DMS79 treated with DMSO at 0.1 percent for 48 hours (cell line): ENCODE data around the gene PRR20B.
A peak's percentile ranks its signal among the peaks of the same experiment; 100 is the strongest.
"Not testable (repeated sequence)": the region's sequence is repeated elsewhere in the genome, so short reads cannot be mapped to it uniquely, and the experiment has no call there.

ENCODE experiments used
- DNase-seq: peaks from one replicate; lab custom pipeline; 2025; lab: John Stamatoyannopoulos, UW

PRR20B gene

DNA sequence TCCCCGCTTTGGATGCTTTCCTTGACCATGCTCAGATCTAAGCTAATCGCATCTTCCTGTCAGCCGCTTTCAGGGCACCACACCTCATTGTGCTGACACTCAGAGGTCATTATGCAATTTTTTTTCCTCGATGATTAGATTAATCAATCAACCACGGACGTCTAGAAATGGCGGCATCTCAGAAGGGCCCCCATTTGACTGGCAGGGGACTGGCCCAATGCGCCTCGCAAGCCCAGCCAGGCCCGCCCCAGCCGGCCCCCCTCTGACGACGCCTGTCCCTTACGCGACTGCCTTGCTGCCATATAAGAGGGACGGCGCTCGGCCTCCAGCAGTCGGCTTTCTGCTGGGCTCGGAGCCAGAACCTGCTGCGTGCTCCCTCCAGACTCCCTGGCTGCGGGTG lies at the start of gene PRR20B:
TSS of gene PRR20B (plus strand) at position 301 of the 400 bp plus-strand sequence. CDS start 387 bp downstream, outside the sequence.
- DNase-seq: not testable (repeated sequence)

DNA sequence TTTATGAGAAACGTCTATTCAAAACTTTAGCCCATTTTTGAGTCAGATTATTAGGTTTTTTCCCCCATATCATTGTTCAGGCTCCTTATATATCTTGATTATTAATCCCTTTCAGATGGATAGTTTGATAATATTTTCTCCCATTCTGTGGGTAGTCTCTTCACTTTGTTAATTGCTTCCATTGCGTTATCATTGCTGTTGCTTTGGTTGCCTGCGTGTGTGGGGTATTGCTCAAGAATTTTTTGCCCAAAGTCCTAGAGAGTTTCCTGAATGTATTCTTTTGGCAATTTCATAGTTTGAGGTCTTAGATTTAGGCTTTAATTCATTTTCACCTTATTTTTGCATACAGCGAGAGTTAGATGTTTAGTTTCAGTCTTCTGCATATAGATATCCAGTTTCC lies 32.3 kb upstream of the PRR20B start:
- no peak for DNase-seq

DNA sequence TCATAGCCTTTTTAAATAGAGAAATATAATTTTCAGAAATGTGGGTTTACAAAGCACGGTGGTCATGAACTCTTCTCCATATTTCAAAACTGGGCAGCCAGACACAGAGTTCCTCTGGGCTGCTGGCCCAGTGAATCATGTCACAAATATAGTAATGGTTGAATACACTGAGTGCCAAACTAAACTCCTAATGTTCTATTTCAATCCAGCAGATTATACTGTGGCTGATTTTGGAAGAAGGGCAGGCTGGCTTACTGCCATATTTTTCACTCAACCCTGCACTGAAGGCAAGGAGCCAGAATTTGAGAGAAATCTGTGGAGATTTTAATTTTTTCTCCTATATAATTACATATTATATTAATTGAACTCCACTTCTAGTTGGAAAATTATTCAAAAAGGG lies 23.6 kb upstream of the PRR20B start:
- DNase-seq: peak; percentile 71

DNA sequence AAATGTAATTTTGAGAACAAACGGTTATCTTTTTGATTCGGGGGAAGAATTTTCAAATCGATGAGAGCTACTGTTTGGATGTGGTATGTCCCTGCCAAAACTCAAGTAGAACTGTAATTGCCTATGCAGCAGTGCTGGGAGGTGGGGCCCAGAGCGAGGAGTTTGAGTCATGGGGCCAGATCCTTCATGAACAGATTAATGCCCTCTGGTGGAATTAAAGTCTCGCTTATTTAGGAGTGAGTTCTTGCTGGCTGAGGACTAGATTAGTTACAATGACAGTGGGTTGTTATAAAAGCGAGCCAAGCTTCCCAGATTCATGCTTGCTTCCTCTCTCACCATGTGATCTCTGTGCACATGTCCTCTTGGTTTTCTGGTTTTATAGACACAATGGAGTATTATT lies 18.4 kb upstream of the PRR20B start:
- no peak for DNase-seq

DNA sequence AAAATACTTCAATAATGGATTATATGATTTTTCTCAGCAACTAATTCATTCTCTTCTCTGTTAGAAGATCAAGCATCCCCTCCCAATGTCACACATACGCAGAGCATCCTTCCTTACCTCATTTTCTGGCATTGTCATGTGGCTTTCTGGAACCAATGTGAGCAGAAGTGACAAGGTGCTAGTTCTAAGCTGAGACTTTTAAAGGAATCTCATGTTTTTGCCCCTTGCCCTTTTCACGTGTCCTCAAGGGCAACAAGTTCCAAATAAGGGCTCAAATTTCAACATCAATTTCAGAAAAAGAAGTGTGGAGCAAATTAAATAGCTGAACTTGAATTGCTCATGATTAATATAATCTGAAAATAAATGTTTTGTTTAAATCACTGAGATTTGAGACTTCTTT lies 11.2 kb upstream of the PRR20B start:
- no peak for DNase-seq

DNA sequence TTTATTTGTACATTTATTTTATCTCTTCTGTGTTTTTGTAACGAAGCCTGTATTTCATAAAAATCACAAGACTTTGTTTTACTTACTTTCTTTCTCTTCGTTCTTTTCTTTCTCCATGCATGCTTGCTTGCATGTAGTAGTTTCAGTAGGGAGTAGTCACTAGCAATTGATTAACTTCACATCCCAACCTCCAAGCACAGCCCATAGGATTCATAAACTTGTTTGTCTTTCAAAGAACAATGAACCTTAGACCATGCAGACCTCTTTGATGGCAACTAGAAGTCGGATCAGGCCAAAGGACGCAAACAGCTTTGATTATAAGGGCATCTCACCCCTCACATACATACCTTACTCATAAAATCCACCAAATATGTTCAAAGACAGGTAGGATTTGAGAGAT lies 9.7 kb upstream of the PRR20B start:
- DNase-seq: no peak

DNA sequence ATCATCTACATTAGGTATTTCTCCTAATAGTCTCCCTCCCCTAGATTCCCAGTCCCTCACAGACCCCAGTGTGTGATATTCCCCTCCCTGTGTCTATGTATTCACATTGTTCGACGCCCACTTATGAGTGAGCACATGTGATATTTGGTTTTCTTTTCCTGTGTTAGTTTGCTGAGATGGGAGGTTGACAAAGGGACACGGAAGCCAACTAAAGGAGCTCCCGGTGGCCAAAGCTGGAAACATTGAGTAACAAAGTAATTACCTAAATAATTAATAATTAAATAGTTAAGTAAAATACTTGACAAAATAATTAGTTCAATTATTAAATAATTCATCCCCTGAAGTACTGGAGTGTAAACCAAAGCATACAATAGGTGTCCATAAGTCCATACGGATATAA lies 8.3 kb upstream of the PRR20B start:
- DNase-seq: no peak

DNA sequence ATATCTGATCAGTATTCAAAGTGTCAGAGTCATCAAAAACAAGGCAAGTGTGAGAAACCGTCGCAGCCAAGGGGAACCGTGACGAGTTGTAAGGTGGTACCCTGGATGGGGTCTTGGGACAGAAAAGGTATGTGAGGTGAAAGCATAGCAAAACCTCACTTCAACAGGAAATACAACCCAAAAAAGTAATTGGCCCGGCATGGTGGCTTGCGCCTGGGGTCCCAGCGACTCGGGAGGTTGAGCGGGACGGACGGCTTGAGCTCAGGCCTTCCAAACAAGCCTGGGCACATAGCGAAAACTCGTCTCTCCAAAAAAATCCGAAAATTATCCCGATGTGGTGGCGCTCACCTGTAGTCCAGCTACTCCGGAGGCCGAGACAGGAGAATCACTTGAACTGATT lies 7.5 kb upstream of the PRR20B start:
- not testable (repeated sequence) for DNase-seq

DNA sequence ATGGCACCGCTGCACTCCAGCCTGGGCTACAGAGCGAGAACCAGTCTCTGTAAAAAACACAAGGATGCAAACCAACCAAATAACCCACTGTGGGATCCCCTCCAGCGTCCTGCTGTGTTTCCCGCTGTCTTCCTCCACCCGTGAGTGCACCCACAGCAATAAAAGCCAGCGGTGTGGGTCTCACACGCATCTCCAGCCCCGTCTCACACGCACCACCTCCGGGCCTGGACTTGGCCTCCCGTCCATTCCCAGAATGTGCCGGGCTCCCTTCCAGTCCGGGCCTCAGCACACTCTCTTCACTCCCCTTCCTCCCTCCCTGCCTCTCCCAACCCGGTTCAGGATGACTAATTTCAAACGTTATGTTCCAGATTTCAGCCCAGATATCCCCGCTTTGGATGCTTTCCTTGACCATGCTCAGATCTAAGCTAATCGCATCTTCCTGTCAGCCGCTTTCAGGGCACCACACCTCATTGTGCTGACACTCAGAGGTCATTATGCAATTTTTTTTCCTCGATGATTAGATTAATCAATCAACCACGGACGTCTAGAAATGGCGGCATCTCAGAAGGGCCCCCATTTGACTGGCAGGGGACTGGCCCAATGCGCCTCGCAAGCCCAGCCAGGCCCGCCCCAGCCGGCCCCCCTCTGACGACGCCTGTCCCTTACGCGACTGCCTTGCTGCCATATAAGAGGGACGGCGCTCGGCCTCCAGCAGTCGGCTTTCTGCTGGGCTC lies 6.9 kb upstream of the PRR20B start, which contains the start of gene PRR20A:
TSS of gene PRR20A (plus strand) at position 684 of the 734 bp plus-strand sequence. CDS start 387 bp downstream, outside the sequence.
- DNase-seq: not testable (repeated sequence)

DNA sequence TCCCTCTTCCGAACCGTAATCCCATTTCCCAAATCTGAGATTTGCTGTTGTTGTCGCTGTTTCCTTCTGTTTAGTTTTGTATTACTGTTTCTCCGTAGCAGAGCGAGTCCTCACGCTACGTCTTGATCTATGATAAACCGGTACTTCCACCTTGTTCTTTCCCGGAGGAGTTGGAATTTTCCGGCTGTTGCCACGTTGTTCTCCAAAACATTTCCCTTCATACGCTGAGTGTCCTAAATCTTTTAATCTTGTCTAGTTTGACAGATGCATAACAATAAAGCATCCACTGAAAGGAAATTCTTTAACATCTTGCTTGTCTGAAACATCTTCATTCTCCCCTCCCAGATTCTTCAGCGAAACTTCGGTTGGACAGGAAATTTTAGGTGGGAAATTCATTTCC lies 818 bp downstream of the PRR20B start:
- DNase-seq: not testable (repeated sequence)

DNA sequence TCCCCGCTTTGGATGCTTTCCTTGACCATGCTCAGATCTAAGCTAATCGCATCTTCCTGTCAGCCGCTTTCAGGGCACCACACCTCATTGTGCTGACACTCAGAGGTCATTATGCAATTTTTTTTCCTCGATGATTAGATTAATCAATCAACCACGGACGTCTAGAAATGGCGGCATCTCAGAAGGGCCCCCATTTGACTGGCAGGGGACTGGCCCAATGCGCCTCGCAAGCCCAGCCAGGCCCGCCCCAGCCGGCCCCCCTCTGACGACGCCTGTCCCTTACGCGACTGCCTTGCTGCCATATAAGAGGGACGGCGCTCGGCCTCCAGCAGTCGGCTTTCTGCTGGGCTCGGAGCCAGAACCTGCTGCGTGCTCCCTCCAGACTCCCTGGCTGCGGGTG lies 6.5 kb downstream of the PRR20B start, which contains the start of gene PRR20C:
TSS of gene PRR20C (plus strand) at position 301 of the 400 bp plus-strand sequence. CDS start 387 bp downstream, outside the sequence.
- DNase-seq: not testable (repeated sequence)

DNA sequence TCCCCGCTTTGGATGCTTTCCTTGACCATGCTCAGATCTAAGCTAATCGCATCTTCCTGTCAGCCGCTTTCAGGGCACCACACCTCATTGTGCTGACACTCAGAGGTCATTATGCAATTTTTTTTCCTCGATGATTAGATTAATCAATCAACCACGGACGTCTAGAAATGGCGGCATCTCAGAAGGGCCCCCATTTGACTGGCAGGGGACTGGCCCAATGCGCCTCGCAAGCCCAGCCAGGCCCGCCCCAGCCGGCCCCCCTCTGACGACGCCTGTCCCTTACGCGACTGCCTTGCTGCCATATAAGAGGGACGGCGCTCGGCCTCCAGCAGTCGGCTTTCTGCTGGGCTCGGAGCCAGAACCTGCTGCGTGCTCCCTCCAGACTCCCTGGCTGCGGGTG lies 13.0 kb downstream of the PRR20B start, which contains the start of gene PRR20D:
TSS of gene PRR20D (plus strand) at position 301 of the 400 bp plus-strand sequence. CDS start 387 bp downstream, outside the sequence.
- DNase-seq: not testable (repeated sequence)

DNA sequence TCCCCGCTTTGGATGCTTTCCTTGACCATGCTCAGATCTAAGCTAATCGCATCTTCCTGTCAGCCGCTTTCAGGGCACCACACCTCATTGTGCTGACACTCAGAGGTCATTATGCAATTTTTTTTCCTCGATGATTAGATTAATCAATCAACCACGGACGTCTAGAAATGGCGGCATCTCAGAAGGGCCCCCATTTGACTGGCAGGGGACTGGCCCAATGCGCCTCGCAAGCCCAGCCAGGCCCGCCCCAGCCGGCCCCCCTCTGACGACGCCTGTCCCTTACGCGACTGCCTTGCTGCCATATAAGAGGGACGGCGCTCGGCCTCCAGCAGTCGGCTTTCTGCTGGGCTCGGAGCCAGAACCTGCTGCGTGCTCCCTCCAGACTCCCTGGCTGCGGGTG lies 19.6 kb downstream of the PRR20B start, which contains the start of gene PRR20E:
TSS of gene PRR20E (plus strand) at position 301 of the 400 bp plus-strand sequence. CDS start 387 bp downstream, outside the sequence.
- DNase-seq: not testable (repeated sequence)

DNA sequence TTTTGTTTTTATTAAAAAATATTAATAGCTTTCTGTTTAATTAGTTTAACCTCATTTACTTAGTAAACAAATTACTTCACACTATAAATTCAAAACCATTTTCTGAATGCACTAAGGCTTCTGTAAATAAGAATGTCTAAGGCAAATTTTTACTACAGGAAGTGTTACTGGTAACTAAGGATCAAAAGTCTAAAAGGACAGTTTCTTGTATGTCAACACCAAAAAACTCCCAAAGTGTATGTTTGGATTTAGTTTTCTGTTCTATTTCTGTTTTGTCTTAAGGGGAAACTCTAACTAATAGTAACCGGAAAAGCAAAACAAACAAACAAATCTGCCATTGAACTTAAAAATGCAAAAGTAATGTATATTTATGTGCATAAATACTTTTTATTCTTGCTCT lies 44.4 kb downstream of the PRR20B start:
- DNase-seq: no peak
